ENCODE results near the gene KLB.

GRCh38 chr4:39394706-39395105 lies 12.0 kb upstream of the KLB start:
- no peak for TF ChIP-seq CTCF (IDR thresholded peaks at IDR 0.05)
- no peak for TF ChIP-seq POLR2A (IDR thresholded peaks at IDR 0.05)
